ENCODE data around the gene PTCH2. TPM values are rescaled to one million over a fixed set of nuclear protein-coding genes. Genes with fewer than 3 reads are reported as not detected.

Gene PTCH2
- total and polyA plus RNA-seq, 2 of the 13 experiments (the other 11 are each of a cell fraction or from before 2014, with no cell fraction given) = 0.60 to 1.5 TPM

DNA sequence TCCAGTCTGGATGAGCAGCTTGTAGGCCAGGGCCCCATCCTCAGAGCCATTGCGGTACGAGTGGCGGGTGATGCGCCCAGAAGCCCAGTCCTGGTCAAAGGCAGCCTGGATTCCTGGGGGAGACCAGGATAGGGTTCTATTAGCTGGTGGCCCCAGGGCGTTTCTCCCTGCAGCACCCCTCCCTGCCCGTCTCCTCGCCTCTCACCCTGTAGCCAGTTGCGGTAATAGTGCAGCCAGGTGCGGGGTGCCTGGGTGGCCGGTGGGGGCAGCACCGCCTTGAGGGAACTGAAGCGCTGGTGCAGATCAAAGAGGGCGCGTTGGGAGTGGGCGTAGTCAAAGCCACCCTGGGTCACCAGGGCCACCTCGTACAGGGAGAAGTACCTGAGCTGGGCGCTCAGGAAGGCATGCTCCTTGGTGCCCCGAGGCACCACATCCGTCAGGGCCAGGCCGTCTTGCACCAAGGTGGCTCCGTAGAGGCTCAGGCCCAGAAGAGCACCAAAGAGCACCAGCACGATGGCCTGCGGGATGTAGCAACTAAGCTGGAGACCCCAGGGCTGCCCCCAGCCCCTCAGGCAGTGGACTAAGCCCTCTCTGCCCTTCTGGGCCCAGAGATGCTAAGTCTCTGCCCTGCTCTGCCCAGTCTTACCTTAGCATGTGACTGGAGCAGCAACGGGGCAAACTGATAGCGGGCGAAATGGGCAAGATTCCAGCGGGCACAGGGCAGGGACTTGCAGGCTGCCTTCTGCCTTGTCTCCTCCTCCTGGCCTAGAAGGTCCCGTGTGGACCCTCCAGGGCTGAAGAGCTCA, 15.7 kb downstream of the PTCH2 start (continued):
- no peak for TF ChIP-seq HNRNPUL1 (IDR thresholded peaks at IDR 0.05; ENCODE audit: low read depth, low read length)
- TF ChIP-seq, protein P1, sequence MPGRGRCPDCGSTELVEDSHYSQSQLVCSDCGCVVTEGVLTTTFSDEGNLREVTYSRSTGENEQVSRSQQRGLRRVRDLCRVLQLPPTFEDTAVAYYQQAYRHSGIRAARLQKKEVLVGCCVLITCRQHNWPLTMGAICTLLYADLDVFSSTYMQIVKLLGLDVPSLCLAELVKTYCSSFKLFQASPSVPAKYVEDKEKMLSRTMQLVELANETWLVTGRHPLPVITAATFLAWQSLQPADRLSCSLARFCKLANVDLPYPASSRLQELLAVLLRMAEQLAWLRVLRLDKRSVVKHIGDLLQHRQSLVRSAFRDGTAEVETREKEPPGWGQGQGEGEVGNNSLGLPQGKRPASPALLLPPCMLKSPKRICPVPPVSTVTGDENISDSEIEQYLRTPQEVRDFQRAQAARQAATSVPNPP (CRISPR knock-in tag; IDR thresholded peaks at IDR 0.05) = no peak
- no peak for TF ChIP-seq REPIN1 (CRISPR knock-in tag; IDR thresholded peaks at IDR 0.05; ENCODE audit: borderline replicate concordance, low read depth)
- TF ChIP-seq ZNF264 (CRISPR knock-in tag; IDR thresholded peaks at IDR 0.05) = no peak
- TF ChIP-seq, protein P2, sequence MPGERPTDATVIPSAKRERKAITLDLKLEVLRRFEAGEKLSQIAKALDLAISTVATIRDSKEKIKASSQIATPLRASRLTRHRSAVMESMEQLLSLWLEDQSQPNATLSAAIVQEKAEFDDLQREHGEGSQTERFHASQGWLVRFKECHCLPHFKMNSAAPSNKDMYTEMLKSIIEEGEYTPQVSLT (CRISPR knock-in tag; IDR thresholded peaks at IDR 0.05; ENCODE audit: borderline replicate concordance, low read depth) = no peak
- TF ChIP-seq MIER2 (CRISPR knock-in tag; IDR thresholded peaks at IDR 0.05) = 0 out of 2 replicates have a peak, but pooled peaks have one; percentile 23
- no peak for TF ChIP-seq ZNF513 (CRISPR knock-in tag; conservative IDR thresholded peaks at IDR 0.05)
- TF ChIP-seq NPAS2 (CRISPR knock-in tag; IDR thresholded peaks at IDR 0.05; ENCODE audit: borderline replicate concordance) = no peak
- 0 out of 2 replicates have a peak, but pooled peaks have one; percentile 40 for TF ChIP-seq MEIS1 (CRISPR knock-in tag; IDR thresholded peaks at IDR 0.05; ENCODE audit: borderline replicate concordance)
- TF ChIP-seq ZBTB38 (CRISPR knock-in tag; IDR thresholded peaks at IDR 0.05) = no peak; the same call in 1 of the 2 replicates
- no peak for TF ChIP-seq ZNF747 (CRISPR knock-in tag; IDR thresholded peaks at IDR 0.05; ENCODE audit: borderline replicate concordance)
- no peak for TF ChIP-seq ZNF740 (CRISPR knock-in tag; IDR thresholded peaks at IDR 0.05)
- TF ChIP-seq MLX (CRISPR knock-in tag; IDR thresholded peaks at IDR 0.05) = no peak
- TF ChIP-seq, protein P3, sequence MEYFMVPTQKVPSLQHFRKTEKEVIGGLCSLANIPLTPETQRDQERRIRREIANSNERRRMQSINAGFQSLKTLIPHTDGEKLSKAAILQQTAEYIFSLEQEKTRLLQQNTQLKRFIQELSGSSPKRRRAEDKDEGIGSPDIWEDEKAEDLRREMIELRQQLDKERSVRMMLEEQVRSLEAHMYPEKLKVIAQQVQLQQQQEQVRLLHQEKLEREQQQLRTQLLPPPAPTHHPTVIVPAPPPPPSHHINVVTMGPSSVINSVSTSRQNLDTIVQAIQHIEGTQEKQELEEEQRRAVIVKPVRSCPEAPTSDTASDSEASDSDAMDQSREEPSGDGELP (IDR thresholded peaks at IDR 0.05; ENCODE audit: borderline replicate concordance, low read depth) = peak; percentile 43; the same call in 1 of the 2 replicates
- TF ChIP-seq ATAD3A (CRISPR knock-in tag; IDR thresholded peaks at IDR 0.05) = no peak
- TF ChIP-seq ZNF101 (CRISPR knock-in tag; IDR thresholded peaks at IDR 0.05; ENCODE audit: borderline replicate concordance, low read depth) = no peak
- TF ChIP-seq ONECUT2 (CRISPR knock-in tag; IDR thresholded peaks at IDR 0.05) = no peak
- TF ChIP-seq HOMEZ (CRISPR knock-in tag; IDR thresholded peaks at IDR 0.05; ENCODE audit: low read depth) = no peak

All from HepG2 (cell line).